ENCODE measurements around the gene ADAD2. TPM values are rescaled to one million over a fixed set of nuclear protein-coding genes. Genes with fewer than 3 reads are reported as not detected.
A peak's percentile ranks its signal among the peaks of the same experiment; 100 is the strongest.

ADAD2 gene
- not detected in 2 replicates for total RNA-seq (2014; rRNA removed; shearing (Covaris generic))

DNA sequence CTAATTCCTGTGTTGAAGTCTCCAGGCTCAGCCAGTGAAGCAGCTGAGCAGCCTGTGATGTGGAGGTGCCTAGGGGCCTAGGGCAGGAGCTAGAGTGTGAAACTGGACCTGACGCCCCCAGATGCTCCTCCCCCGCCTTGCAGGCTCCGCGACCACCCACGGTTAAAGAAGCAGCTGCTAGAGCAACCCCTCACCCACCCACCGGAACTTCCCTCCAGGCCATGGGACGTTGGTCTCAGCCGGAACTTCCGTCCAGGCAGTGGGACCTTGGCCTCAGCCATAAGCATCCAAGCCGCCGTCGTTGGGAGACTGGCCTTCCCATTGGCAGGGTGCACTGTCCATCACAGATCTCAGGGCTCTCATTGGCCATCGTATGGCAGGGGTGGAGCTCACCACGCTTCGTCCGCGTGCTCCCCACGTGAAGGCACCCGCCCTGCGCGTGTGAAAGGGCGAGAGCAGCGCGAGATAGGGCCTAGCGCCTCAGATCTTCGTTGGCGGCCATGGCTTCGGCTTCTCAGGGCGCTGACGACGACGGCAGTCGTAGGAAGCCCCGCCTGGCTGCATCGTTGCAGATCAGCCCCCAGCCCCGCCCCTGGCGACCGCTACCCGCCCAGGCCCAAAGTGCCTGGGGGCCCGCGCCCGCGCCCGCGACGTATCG, at the start of gene ADAD2:
ADAD2 (plus strand) TSS at position 427 of the 658 bp plus-strand sequence; CDS start at position 501, 74 bp downstream.
- DNase-seq (ENCODE audit: low read depth): no peak

DNA sequence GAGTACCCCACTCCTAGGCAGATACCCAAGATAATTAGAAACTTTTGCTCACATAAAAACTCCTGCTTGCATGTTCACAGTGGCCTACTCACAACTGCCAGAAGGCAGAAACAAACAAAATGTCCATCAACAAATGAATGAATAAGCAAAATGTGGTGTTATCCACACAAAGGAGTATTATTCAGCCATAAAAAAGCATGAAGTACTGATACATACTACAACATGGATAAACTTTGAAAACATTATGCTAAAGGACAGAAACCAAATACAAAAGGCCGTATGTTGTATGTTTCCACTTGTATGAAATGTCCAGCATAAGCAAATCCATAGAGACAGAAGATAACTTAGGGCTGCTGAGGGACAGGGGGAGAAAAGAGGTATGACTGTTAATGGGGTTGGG, 47.9 kb upstream of the ADAD2 start:
- no peak for DNase-seq (ENCODE audit: low read depth)

DNA sequence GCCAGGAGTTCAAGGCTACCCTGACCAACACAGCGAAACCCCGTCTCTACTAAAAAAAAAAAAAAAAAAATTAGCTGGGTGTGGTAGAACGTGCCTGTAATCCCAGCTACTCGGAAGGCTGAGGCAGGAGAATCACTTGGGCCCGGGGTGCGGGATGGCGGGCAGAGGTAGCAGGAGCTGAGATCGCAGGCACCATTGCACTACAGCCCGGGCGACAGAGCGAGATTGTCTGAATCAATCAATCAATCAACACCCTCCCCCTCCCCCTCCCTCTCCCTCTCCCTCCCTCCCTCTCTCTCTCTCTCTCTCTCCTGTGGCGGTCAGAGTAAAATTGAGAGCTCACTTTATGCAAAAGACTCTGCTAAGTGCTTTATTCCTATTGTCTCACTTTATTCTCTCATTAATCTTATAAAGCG, 47.2 kb upstream of the ADAD2 start:
- no peak for DNase-seq (ENCODE audit: low read depth)

DNA sequence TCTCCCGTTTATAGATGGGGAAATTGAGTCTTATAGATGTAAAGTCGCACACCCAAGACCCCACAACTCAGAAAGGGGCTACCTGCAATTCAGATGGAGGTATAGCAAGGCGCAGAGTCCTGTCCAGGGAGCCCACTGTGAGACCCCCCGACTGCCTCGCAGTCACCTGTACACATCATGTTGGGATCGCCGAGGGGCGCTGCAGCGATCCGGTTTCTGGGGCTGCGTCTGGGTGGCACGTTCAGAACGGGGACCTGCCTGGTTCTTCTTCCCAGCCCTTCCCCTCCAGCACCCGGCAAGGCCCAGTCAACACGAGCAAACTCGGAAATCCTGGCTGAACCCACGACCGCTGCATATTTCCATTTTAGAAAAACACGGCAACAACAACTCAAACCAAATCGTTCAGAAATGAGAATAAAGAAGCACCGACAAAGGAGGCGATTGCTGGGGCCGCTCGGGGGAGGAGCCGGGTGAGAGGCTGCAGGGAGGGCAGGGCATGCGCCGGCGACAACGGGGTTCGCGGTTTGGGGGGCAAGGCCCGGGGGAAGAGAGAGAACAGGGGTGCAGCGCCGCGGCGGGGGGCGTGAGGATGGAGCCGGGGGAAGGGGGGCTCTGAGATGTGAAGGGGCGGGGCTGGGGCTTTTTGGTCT, 46.6 kb upstream of the ADAD2 start:
- DNase-seq (ENCODE audit: low read depth): peak; percentile 33

DNA sequence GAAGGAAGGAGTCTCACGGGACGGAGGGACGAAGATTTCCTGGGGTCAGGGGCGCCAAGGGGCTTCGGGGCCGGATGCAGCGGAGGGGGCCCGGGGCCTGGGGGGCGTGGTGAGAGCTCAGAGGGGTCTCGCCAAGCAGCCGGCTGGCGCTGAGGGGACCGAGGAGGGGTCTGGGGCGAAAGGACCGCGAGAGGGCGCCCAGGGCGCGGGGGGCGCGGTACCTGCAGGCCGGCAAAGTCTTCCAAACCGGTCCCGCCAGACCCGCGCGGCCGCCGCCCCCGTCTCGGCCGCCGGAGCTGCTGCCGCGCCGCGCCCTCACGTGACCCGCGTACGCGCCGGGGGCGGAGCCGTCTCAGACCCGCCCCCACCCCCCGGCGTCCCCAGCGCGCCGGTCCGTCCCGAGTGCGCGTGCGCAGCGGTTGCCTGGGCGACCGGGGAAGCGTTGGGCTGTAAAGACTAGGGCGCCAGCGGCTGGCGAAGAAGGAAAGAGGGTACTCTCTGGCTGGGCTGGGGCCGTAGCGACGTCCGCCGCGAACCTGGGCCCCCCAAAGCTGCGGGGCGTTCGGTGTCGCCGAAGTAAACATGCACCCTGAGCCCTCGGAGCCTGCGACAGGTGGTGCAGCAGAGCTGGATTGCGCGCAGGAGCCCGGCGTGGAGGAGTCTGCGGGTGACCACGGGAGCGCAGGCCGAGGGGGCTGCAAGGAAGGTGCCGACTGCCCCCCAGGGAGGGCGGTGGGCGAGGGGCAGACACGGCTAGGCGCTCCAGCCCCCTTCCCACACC, 45.9 kb upstream of the ADAD2 start, which contains the start of the genes DNAAF1 and HSDL1:
DNAAF1 (plus strand) TSS at position 450 of the 781 bp plus-strand sequence; CDS start at position 583, 133 bp downstream.
HSDL1 (minus strand) TSS at position 319 of the 781 bp plus-strand sequence. CDS start 13,856 bp downstream, outside the sequence.
- peak; percentile 91 for DNase-seq (ENCODE audit: low read depth)

DNA sequence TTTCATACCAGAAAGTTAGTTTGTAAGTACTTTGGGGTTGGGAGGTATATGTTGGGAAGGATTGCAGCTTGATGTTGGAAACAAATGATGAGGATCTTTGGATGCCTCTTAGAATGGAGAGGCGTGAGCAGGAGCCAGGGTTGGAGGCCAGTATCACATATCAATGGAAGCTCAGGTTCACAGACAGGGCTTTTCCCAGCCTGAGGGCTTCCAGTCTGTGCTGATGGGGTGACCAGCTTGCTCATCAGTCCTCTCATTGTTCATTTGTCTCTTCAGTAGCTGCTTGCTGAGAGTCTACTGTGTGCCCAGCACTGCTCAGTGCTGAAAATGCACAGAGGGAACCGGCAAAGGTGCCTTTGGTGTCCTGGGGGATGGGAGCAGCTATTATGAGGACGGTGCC, 40.0 kb upstream of the ADAD2 start:
- DNase-seq (ENCODE audit: low read depth): no peak

DNA sequence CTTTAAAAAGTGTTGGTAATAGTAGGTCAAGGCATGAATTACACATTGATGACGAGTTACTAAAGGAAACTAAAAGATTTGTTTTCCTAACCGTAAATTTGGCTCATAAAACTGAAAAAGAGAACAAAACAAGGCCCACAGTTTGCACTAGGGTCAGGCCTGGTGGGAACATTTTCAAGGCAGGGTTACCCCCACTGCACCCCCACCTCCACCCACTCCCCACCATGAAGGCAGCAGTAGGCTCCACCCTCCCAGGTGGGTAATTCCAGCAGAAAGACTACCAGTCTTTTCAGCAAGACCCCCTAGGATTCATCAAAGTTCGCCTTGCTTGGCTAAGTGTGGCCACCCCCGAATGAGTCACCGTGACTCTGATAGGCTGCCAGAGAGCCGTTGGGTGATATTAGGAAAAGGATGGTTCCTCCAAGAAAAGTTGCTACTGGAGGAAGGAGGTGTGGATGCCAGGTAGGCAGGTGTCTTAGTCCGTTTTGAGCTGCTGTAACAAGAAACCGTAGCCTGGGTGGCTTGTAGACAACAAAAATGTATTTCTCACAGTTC, 37.2 kb upstream of the ADAD2 start:
- DNase-seq (ENCODE audit: low read depth): peak; percentile 24

DNA sequence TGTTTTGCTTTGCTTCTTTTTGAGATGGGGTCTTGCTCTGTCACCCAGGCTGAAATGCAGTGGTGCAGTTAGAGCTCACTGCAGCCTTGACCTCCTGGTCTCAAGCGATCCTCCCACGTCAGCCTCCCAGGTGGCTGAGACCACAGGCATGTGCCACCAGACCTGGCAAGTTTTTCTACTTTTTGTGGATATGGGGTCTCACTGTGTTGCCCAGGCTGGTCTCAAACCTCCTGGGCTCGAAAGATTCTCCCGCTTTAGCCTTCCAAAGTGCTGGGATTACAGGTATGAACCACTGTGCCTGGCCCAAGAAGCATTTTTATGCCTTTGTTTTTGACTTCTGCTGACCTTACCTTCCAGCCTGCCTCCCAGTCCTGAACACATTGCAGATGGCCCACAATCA, 35.7 kb upstream of the ADAD2 start:
- no peak for DNase-seq (ENCODE audit: low read depth)

DNA sequence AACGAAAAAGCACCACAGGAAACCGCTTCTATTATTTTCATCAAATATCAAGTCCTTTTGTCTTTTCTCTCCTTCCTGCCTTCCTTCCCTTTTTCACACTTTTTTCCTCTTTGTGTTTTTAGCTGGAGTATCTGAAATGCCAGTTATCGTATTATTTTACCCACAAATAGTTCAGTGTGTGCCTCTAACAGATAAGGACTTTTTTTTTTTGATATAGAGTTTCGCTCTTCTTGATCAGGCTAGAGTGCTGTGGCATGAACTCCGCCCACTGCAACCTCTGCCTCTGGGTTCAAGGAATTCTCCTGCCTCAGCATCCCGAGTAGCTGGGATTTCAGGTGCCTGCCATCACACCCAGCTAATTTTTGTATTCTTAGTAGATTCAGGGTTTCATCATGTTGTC, 35.2 kb upstream of the ADAD2 start:
- no peak for DNase-seq (ENCODE audit: low read depth)

DNA sequence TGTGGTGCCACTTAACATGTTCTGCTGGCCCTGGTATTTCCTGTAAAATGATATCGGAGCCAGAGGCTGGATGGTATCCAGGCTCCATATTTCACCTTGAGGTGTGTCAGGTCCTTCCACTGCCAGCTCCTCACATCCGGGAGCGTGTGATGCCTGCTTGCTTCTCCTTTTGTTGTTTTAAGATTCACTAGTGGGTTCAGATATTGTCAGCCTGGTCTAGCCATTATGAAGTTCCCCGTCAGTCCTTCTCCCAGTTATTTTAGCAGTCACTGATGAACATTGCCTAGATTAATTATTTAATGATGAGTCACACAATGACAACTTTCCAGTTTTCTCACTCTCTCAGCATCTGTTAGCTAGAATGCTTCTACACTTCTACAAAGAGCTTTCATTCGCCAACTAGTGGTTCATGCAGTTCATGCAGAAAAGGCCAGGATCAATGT, 34.6 kb upstream of the ADAD2 start:
- peak; percentile 25 for DNase-seq (ENCODE audit: low read depth)

DNA sequence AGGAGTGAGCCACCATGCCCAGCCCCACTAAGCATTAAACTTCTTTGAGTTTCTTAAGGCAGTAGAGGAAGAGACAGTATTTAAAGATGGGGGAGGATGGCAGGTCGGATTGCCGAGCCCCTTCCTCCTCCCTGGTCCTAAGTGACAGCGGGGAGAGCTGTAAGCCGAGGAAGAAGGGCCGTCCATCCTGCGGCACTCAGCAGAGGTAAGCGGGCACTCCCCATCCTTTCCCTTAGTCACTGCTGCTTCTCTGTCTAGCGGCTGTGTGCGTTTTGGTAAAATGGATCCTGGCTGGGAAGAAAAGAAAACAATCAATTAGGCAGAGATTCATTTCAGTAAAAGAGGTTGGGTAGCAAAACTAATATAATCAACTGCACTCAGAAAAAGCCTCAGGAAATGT, 31.9 kb upstream of the ADAD2 start:
- DNase-seq (ENCODE audit: low read depth): no peak

DNA sequence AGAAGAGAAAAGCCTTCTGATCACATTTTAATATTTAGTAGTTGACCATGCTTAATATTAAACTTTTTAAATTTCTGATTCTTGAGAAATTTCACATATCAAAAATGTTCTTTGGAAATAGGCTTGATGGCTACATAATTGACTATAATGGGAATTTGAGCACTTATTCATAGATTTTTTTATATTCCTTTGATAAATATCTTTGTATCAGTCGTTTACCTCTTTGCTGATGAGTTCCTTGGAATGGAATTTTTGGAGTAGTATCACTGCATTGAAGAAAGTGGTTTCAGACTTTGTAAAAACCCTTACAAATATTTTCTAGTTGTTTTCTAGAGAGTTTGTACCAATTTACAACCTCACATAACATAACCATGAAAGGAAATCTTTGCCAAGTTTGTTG, 31.2 kb upstream of the ADAD2 start:
- no peak for DNase-seq (ENCODE audit: low read depth)

DNA sequence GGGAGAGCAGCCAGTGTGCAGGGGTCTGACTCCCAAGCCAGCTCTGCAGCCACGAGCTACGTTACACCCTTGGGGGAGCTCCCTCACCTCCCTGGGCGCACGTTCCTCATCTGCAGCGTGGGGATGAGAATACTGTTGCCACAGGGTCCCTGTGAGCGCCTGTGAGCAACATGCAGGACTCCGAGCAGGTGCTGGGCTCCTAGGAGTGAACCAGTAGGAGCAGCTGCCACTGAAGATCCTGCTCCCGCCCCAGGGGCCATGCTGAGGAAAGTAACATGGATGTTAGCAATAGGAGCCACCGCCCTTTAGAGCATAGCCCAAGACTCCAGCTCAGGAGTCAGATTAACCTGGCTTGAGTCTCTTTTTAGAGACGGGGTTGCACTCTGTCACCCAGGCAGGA, 29.9 kb upstream of the ADAD2 start:
- no peak for DNase-seq (ENCODE audit: low read depth)

DNA sequence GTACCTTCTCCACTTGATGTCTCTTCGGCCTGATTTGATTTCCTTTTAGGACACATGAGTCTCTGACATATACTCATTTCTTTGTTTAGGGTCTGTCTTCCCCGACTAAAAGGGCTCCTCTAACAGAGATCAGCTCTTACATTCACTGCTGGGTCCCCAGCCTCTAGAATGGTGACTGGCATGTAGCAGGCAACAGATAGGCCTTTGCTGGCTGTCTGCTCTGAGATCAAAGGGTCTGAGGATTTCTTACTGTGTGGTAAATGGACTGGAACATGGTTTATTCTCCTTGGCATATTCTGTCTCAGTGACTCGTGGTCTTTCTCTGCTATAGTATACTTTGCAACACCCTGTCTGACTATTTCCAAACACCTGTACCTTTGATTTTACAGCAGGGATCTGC, 29.2 kb upstream of the ADAD2 start:
- no peak for DNase-seq (ENCODE audit: low read depth)

DNA sequence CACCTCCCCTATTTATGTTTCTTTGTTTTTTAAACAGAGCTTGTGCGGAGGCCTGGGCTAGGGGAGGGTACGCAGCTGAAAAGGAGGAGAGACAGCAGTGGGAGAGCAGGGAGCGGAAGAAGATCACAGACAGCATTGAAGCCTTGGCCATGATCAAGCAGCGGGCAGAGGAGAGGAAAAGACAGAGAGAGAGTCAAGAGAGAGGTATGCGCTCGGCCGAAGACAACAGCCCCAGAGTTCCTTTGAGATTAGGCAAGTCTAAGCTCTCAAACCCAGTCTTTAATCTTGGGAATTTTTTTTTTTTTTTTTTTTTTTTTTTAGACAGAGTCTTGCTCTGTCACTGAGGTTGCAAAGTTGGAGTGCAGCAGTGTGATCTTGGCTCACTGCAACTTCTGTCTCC, 25.2 kb upstream of the ADAD2 start:
- DNase-seq (ENCODE audit: low read depth): no peak

DNA sequence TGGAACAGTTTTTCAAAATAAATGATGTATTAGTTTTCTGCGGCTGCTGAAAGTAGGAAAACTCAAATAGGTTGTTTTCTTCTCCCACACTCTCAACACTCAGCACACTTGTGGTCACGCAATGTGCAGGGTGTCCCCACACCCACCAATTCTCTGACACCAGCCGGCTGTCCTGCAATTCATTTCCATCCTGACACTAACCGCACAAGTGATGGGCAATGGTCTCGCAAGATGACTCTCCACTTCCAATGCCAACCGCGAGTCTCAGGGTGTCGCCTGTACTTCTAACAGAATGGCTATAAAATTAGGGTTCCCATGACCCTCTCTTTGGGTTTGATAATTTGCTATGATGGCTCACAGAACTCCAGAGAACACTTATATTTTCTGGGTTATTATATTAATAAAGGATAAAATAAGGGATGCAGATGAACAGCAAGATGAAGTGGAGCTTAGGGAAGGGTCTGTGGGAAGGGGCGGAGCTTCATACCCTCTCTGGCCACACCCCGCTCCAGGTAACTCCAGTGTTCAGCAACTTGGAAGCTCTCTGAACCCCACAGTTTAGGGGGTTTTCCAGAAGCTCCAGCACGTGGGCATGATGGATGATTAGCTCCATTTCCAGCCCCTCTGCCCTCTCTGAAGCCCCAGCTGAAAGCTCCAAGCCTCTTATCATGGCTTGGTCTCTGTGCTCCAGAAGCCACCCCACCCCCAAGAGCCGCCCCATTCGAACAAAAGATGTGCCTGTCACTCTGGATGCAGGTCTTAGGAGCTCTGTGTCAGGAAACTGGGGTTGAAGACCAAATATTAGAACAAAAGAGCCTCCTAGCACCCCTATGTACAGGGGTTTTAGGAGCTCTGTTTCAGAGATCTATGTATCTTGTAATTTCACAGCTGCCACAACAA, 23.9 kb upstream of the ADAD2 start:
- DNase-seq (ENCODE audit: low read depth): no peak

DNA sequence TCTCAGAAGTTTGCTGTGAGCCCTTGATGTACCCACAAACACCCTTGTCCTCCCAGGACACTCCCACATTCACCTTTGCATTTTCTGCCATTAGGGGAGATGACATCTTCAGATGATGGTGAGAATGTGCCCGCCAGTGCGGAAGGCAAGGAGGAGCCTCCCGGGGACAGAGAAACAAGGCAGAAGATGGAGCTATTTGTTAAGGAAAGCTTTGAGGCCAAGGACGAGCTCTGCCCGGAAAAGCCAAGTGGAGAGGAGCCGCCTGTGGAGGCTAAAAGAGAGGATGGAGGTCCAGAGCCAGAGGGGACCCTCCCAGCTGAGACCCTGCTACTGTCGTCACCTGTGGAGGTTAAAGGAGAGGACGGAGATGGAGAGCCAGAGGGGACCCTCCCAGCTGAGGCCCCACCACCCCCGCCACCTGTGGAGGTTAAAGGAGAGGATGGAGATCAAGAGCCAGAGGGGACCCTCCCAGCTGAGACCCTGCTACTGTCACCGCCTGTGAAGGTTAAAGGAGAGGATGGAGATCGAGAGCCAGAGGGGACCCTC, 21.1 kb upstream of the ADAD2 start:
- DNase-seq (ENCODE audit: low read depth): no peak

DNA sequence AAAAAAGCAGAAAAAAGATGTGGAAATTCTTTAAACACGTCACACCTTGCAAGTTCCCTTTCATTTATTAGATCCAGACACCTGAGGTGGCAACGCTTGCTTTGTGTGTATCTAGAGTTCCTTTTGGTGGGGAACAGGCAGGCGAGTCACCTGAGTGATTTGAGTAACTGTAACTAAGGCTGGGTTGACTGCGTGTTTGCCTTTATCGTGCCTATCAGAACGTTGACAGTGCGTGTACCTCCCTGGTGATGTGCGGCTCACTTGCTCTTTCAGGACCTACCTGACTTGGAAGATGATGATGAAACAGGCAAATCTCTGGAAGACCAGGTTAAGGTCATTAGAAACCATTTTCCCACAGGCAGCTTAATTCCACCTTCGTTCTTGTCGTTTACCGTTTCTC, 16.6 kb upstream of the ADAD2 start:
- no peak for DNase-seq (ENCODE audit: low read depth)

DNA sequence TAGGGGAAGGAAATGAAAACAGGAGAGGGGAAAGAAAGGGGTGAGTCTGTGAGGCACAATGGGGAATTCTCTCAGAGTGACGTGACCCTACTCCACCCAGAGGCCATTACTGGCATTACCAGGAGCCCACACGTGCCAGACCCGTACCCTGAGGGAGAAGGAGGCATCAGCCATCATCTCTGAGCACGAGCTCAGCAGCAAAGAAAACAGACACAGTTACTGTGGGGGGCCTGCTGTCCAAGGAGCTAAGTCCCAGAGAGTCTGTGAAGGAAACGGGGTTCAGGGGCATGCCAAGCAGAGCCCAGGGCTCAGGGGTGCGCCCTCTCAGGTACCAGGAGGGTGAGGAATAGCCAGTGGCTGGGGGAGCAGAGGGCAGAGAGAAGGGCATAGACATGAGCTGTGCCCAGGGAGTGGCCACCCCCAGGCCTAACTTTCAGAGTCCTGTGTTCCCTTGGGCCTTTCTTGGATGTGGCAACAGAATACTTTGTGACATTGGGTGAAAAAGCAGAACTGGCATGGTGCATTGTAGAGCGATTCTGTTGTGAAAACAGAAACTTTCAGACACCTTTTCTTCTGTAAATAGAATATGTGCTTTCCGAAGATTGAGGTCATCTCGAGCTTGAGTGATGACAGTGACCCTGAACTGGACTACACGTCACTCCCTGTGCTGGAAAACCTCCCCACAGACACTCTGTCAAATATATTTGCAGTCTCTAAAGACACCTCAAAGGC, 15.4 kb upstream of the ADAD2 start:
- DNase-seq (ENCODE audit: low read depth): no peak
